HG03575 (cell line): ENCODE data around the gene PAPLN.

Experiments used
- ATAC-seq: cut with Tn5 transposase; IDR thresholded peaks from one replicate; pipeline ENCODE4 v1.9.1; 2021; ENCODE audit not compliant: unreplicated experiment, insufficient number of reproducible peaks, low FRiP score; ENCODE audit errors: extremely low read depth

The PAPLN gene

DNA sequence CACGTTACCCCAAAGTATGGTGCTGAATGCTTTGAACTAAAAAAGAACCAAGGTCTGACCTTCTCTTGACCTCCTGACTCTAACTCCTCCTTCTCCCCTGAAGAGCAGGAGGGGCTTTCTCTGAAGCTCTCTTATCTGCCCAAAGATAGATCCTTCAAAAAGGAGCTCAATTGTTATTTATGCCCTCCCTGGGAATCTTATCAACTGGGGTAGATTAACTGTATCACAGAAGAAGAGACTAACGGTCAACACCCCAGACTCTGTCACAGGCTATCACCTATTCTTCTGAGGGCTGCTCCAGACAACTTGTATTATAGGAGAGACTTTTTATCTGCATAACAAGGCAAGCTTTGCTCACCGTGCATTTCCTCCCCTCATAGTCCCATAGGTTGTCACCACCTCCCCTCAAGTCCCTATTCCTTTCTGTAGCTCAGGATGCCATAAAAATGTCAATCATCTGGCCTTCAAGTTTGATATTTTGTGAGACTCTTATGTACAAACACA lies 86.6 kb downstream of the PAPLN start:
- ATAC-seq: no peak
